Smooth muscle cell (in vitro differentiated cells): ENCODE data around the gene MOB3B. TPM values are rescaled to one million over a fixed set of nuclear protein-coding genes. Genes with fewer than 3 reads are reported as not detected.
A peak's percentile ranks its signal among the peaks of the same experiment; 100 is the strongest.

ENCODE experiments used
- DNase-seq: peaks from one replicate; lab custom pipeline; 2025; ENCODE audit not compliant: unreplicated experiment; lab: John Stamatoyannopoulos, UW
- H2AFZ ChIP-seq: fragments of 200-600 bp; sonication (generic); 2 replicates; pipeline ENCODE4 v1.6.0; 2016; ENCODE audit warnings: antibody characterized with exemption, low read depth, mild to moderate bottlenecking
- H3F3A ChIP-seq: fragments of 200-600 bp; sonication (generic); 2 replicates; pipeline ENCODE4 v1.6.0; 2017; ENCODE audit warnings: antibody characterized with exemption, low read depth
- H3K27ac ChIP-seq: fragments of 200-600 bp; sonication (generic); 2 replicates; pipeline ENCODE4 v1.5.1; 2016; ENCODE audit warnings: low read depth, mild to moderate bottlenecking
- H3K27me3 ChIP-seq: fragments of 200-600 bp; sonication (generic); 2 replicates; pipeline ENCODE4 v1.6.1; 2016; ENCODE audit warnings: low read depth, mild to moderate bottlenecking
- H3K36me3 ChIP-seq: fragments of 200-600 bp; sonication (generic); 2 replicates; pipeline ENCODE4 v1.5.1; 2016; ENCODE audit warnings: low read depth
- H3K4me1 ChIP-seq: fragments of 200-600 bp; sonication (generic); 2 replicates; pipeline ENCODE4 v1.5.1; 2016; ENCODE audit warnings: low read depth
- H3K4me2 ChIP-seq: fragments of 200-600 bp; sonication (generic); 2 replicates; pipeline ENCODE4 v1.6.0; 2016; ENCODE audit warnings: mild to moderate bottlenecking
- H3K4me3 ChIP-seq: fragments of 200-600 bp; sonication (generic); 2 replicates; pipeline ENCODE4 v1.5.1; 2016; ENCODE audit warnings: mild to moderate bottlenecking
- H3K79me2 ChIP-seq: fragments of 200-600 bp; sonication (generic); 2 replicates; pipeline ENCODE4 v1.6.0; 2016; ENCODE audit warnings: low read depth, mild to moderate bottlenecking
- H3K9ac ChIP-seq: fragments of 200-600 bp; sonication (generic); 2 replicates; pipeline ENCODE4 v1.6.0; 2016; ENCODE audit warnings: low read depth
- H3K9me3 ChIP-seq: fragments of 200-600 bp; sonication (generic); replicated peaks from 2 replicates; pipeline ENCODE4 v1.5.1; 2016; ENCODE audit warnings: low read depth
- H4K20me1 ChIP-seq: fragments of 200-600 bp; sonication (generic); 2 replicates; pipeline ENCODE4 v1.6.0; 2016; ENCODE audit warnings: low read depth
- WGBS: methylation state at CpG from one replicate; pipeline ENCODE4 v1.1.7; 2016; ENCODE audit warnings: low lambda C conversion rate; 5-methylcytosine and 5-hydroxymethylcytosine counted together
- polyA plus RNA-seq: library from polyadenylated mRNA; unstranded; fragments of >200 nt; fragmentation: Nextera tagmentation; extraction: Ambion mirVana; gene quantifications from 2 replicates; pipeline ENCODE4 v1.2.1, GENCODE V29; 2016
- total RNA-seq: library from RNA; depleted of rRNA; stranded (reverse); fragments of >200 nt; gene quantifications from 2 replicates; pipeline ENCODE4 v1.2.3, GENCODE V29; 2014
- TF ChIP-seq, protein P1 (sequence below): fragments of 200-600 bp; sonication (generic); IDR thresholded peaks from 2 replicates; pipeline ENCODE4 v1.5.1; 2017; ENCODE audit warnings: borderline replicate concordance, mild to moderate bottlenecking, antibody characterized with exemption; ENCODE audit not compliant: insufficient read depth, poor library complexity, severe bottlenecking

MOB3B gene
- total and polyA plus RNA-seq, 2 experiments from 2014 or later: 1.7 to 5.8 TPM

DNA sequence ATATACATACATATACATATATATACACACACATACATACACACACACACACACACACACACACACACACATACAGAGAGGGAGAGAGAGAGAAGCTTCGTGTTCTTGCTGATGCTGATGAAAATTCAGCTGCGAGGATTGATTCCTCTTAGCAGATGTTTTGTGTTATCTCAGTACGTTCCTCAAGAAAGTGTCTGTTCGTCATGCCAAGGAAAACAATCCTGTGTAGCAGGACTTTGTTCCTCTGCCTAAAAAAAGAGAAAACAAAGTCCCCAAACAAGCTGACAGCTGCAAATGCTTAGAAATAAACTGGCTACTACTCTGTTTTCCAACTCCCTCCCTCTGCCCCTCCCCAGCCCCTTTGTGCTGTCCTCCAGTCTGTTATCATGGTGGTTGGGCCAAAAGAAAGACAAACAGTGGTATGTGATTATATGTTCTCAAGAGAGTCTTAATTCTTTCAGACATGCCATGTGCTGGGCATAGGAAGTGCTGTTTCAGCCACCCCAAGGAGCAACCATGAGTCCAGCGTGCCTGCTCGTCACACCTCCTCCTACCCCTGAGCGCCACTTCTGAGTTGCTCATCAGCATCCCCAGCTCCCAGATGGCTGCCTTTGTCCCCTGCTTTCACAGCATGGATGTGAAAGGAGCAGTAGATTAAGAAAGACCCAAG is 161.2 kb downstream of the MOB3B start:
- Histone ChIP-seq H4K20me1 (no peaks in the 10 kb centered on the region), H3K79me2 (no peaks in the 10 kb centered on the region), H3F3A (peaks cover 3% of the 10 kb centered on the region), H3K4me3 (no peak overlapping the region), H3K36me3 (no peaks in the 10 kb centered on the region), H3K27me3 (no peaks in the 10 kb centered on the region), H3K4me1 (peaks cover 44% of the 10 kb centered on the region), H3K27ac (no peak overlapping the region), H3K4me2 (peak overlapping the region; percentile 18), H2AFZ (no peak overlapping the region), H3K9ac (no peak overlapping the region), H3K9me3 (no peaks in the 10 kb centered on the region)
- WGBS: 57% methylated on average over 7 of the region's 7 CpGs
- TF ChIP-seq, protein P1, sequence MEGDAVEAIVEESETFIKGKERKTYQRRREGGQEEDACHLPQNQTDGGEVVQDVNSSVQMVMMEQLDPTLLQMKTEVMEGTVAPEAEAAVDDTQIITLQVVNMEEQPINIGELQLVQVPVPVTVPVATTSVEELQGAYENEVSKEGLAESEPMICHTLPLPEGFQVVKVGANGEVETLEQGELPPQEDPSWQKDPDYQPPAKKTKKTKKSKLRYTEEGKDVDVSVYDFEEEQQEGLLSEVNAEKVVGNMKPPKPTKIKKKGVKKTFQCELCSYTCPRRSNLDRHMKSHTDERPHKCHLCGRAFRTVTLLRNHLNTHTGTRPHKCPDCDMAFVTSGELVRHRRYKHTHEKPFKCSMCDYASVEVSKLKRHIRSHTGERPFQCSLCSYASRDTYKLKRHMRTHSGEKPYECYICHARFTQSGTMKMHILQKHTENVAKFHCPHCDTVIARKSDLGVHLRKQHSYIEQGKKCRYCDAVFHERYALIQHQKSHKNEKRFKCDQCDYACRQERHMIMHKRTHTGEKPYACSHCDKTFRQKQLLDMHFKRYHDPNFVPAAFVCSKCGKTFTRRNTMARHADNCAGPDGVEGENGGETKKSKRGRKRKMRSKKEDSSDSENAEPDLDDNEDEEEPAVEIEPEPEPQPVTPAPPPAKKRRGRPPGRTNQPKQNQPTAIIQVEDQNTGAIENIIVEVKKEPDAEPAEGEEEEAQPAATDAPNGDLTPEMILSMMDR: no peak
- no peak for DNase-seq

- DNase-seq: no peak
- TF ChIP-seq, protein P1: no peak
- WGBS: 68% methylated on average over 3 of the region's 3 CpGs
- H3K27me3 ChIP-seq: no peaks in the 10 kb centered on the region
- no peaks in the 10 kb centered on the region for H3K36me3 ChIP-seq
- H3K9ac ChIP-seq: no peak overlapping the region
- peaks cover 45% of the 10 kb centered on the region for H3K4me1 ChIP-seq
- no peak overlapping the region for H3K4me2 ChIP-seq
- no peaks in the 10 kb centered on the region for H3K79me2 ChIP-seq
- H3K9me3 ChIP-seq: no peaks in the 10 kb centered on the region
- peaks cover 3% of the 10 kb centered on the region for H3F3A ChIP-seq
- H3K4me3 ChIP-seq: no peak overlapping the region
- H4K20me1 ChIP-seq: no peaks in the 10 kb centered on the region
- H3K27ac ChIP-seq: no peak overlapping the region
- H2AFZ ChIP-seq: no peak overlapping the region
Observed at GRCh38 chr9:27367921-27368315, 161.7 kb downstream of the MOB3B start.

GRCh38 chr9:27367175-27367798 is 162.3 kb downstream of the MOB3B start:
- H3K27me3 ChIP-seq: no peaks in the 10 kb centered on the region
- no peak overlapping the region for H3K4me3 ChIP-seq
- H3K79me2 ChIP-seq: no peaks in the 10 kb centered on the region
- H2AFZ ChIP-seq: no peak overlapping the region
- H4K20me1 ChIP-seq: no peaks in the 10 kb centered on the region
- no peak overlapping the region for H3K27ac ChIP-seq
- no peak overlapping the region for H3K9ac ChIP-seq
- no peak for DNase-seq
- TF ChIP-seq, protein P1: no peak
- no peaks in the 10 kb centered on the region for H3K36me3 ChIP-seq
- H3K4me2 ChIP-seq: no peak overlapping the region
- peaks cover 3% of the 10 kb centered on the region for H3F3A ChIP-seq
- peaks cover 51% of the 10 kb centered on the region for H3K4me1 ChIP-seq
- WGBS: 83% methylated on average over 6 of the region's 6 CpGs
- no peaks in the 10 kb centered on the region for H3K9me3 ChIP-seq
